DND-41 (cell line): Measurements from ENCODE around the gene CIITA.

Experiments used
- EZH2 ChIP-seq: IDR thresholded peaks from 3 replicates; pipeline ENCODE4 v1.6.1; 2012; ENCODE audit warnings: borderline replicate concordance, low read depth, mild to moderate bottlenecking, moderate library complexity, low read length, inconsistent platforms; ENCODE audit not compliant: severe bottlenecking
- TF ChIP-seq, protein P1 (sequence below): IDR thresholded peaks from 2 replicates; pipeline ENCODE4 v1.5.1; 2012; ENCODE audit warnings: borderline replicate concordance, low read length, moderate library complexity, mild to moderate bottlenecking; ENCODE audit not compliant: poor library complexity, severe bottlenecking; ENCODE audit errors: extremely low read depth

DNA sequence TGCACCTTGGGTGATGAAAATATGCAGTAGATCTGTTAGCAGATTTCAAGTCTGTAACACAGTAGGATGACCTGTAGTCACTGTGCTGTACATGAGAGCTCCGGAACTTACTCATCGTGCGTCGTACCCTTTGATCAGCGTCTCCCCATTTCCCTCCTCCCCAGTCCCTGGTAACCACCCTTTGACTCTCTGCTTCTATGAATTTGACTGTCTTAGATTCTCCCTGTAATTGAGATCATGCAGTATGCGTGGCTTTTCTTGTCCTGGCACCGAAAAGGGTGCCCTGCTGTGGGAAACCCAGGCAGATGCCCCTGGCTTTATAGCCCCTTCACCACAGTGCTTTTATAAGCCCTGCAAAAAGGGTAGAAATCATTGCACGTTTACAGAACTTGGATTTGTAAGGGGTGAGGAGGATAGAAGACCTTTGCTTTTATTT is 87.9 kb downstream of the CIITA start:
- TF ChIP-seq, protein P1, sequence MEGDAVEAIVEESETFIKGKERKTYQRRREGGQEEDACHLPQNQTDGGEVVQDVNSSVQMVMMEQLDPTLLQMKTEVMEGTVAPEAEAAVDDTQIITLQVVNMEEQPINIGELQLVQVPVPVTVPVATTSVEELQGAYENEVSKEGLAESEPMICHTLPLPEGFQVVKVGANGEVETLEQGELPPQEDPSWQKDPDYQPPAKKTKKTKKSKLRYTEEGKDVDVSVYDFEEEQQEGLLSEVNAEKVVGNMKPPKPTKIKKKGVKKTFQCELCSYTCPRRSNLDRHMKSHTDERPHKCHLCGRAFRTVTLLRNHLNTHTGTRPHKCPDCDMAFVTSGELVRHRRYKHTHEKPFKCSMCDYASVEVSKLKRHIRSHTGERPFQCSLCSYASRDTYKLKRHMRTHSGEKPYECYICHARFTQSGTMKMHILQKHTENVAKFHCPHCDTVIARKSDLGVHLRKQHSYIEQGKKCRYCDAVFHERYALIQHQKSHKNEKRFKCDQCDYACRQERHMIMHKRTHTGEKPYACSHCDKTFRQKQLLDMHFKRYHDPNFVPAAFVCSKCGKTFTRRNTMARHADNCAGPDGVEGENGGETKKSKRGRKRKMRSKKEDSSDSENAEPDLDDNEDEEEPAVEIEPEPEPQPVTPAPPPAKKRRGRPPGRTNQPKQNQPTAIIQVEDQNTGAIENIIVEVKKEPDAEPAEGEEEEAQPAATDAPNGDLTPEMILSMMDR, result no peak
- TF ChIP-seq EZH2, result no peak
